Mesodermal cell (in vitro differentiated cells): ENCODE measurements around the gene NUAK1.

Experiments used
- H3K27ac ChIP-seq: 2 replicates; pipeline ENCODE4 v1.7.0; 2013; ENCODE audit warnings: mild to moderate bottlenecking, low read depth, low read length, moderate library complexity; ENCODE audit not compliant: severe bottlenecking
- H3K36me3 ChIP-seq: 2 replicates; pipeline ENCODE4 v1.7.1; 2013; ENCODE audit warnings: mild to moderate bottlenecking, low read length, moderate library complexity; ENCODE audit not compliant: control insufficient read depth, insufficient read depth
- H3K4me1 ChIP-seq: one replicate; pipeline ENCODE4 v1.7.1; 2013; ENCODE audit warnings: mild to moderate bottlenecking, low read length; ENCODE audit not compliant: insufficient read depth, control insufficient read depth, poor library complexity, severe bottlenecking
- H3K4me3 ChIP-seq: 2 replicates; pipeline ENCODE4 v1.7.0; 2013; ENCODE audit warnings: low read length, control low read depth, mild to moderate bottlenecking; ENCODE audit not compliant: insufficient read depth, poor library complexity, severe bottlenecking; ENCODE audit errors: extremely low read depth
- H3K9me3 ChIP-seq: 2 replicates; pipeline ENCODE4 v1.7.1; 2013; ENCODE audit warnings: mild to moderate bottlenecking, low read length, moderate library complexity; ENCODE audit not compliant: control insufficient read depth
- WGBS, 2 experiments: methylation state at CpG; one replicate each; pipeline ENCODE4 v1.1.5; 2013; ENCODE audit warnings: missing lambda C conversion rate in 2 of 2; ENCODE audit not compliant: insufficient coverage in 2 of 2; 5-methylcytosine and 5-hydroxymethylcytosine counted together

The NUAK1 gene

DNA sequence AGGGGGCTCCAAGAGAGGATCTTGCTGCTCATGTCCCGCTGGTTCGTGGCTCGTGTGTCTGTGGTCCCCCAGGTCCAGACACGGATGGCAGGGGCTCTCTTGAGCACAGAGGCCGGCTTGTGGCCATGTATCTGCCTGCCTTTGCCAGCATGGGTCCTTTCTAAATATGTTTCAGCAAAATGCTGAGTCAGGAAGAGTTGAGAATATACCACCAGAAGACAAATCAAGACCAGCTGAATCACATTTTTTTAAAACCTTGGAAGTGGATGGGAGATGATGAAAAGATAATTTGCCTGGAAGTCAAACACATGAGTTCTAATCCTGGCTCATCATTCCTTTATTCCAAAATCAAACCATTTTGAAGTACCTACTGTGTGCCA, 58.0 kb downstream of the NUAK1 start:
- 87 to 91% methylated on average over 4 to 5 of the region's 5 CpGs for WGBS, 2 experiments
- no peaks in the 10 kb centered on the region for H3K9me3 ChIP-seq
- H3K27ac ChIP-seq = peak overlapping the region; percentile 99
- peaks cover 70% of the 10 kb centered on the region for H3K4me1 ChIP-seq
- H3K4me3 ChIP-seq = no peak overlapping the region
- H3K36me3 ChIP-seq = peaks cover 65% of the 10 kb centered on the region

DNA sequence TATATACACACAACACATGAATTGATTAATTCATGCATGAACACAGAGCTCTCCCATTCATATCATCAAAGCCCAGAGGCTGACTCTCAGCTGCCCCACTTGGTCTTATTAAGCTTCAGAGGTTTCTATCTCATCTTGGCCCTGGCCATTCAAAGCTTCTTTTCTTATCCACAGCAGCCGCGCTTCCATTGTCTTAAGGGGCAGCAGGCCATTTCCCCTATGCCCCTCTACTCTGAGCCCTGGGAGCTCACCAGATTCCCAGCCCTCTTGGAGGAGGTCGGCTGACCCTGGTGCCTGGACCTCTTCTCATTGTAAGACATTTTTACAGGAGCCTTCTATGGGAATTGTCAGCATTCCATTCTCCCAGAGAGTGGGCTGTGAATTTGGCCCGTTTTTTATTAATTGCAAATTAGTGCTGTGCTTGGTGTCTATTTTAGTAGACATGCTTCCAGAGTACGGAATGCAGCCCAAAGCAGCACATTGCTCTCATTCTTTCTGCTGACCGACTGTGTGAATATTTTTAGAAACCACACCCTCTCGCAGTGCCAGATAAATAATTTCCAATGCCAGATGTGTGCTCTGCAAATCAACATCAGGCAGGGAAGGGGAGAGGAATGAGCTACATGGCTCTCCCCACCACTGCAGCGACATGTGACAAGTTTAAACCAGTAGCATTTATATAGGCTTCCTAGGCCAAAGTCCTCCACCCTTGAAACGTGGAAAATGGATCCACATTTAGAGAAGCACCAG, 58.5 kb downstream of the NUAK1 start:
- 77 to 89% methylated on average over 3 to 6 of the region's 9 CpGs for WGBS, 2 experiments
- Histone ChIP-seq H3K4me1 (peaks cover 70% of the 10 kb centered on the region), H3K36me3 (peaks cover 66% of the 10 kb centered on the region)

DNA sequence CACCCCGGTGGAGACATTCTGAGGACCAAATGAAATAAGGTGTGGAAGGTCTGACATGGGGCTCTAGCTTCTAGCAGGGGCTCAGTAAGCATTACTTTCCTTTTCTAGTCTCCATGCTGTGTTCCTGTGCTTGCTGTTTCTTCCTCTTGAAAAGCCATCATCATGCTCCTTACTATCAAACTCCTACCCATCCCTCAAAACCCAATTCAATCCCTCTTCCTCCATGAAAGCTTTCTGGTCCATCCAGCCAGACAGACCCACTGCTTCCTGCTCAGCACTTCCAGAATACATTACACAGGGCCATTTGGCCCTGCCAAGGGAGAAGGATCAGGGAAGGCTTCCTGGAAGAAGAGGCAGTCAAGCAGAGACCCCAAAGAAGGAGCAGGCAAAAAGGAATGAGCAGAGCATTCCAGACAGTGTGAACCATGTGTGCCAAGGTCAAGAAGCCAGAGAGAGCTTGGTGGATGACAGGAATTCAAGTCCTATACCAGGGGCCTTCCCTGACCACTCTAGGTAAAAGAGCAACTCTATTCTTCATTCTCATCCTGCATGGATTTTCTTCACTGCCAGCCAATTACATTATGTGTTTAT, 59.5 kb downstream of the NUAK1 start:
- peaks cover 71% of the 10 kb centered on the region for H3K4me1 ChIP-seq

More for the DNA sequence above, 58.5 kb downstream of the NUAK1 start:
- Histone ChIP-seq H3K9me3 (no peaks in the 10 kb centered on the region), H3K27ac (peak overlapping the region; percentile 99), H3K4me3 (no peak overlapping the region)

DNA sequence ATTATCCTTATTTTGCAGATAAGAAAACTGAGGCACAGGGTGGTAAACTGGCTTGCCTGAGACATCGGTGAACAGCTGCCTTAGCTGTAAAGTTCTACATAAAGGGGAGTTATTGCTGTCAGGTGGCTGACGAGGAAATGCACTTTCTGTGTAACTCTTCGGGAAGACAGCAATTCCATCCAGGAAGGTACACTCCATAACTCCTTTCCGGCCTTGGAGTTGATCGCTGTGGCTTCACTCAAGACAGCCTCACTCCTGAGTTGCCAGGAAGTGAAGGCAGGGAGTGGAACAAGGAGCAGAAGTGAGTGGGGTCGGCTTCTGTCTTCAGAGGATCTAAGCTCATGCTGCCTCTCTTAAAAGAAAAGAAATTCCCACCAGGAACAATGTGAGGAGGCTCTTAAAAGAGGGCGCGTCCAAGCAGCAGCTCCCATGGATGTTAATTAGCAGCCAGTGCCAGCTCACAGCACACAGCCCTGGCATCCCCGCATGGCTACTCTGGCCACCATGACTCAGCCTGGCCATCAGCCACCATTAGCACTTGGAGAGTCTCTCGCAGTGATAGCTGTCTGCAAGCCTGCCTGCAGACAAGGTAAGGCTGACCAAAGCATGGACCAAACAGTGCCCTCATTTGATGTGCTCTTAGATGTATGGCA, 60.3 kb downstream of the NUAK1 start:
- Histone ChIP-seq H3K27ac (no peak overlapping the region), H3K36me3 (peaks cover 69% of the 10 kb centered on the region)

More for the DNA sequence above, 59.5 kb downstream of the NUAK1 start:
- peaks cover 66% of the 10 kb centered on the region for H3K36me3 ChIP-seq
- H3K4me3 ChIP-seq = no peak overlapping the region
- no peaks in the 10 kb centered on the region for H3K9me3 ChIP-seq
- no peak overlapping the region for H3K27ac ChIP-seq
- WGBS, 2 experiments = no CpG with 5 or more reads among the region's 1 CpG

DNA sequence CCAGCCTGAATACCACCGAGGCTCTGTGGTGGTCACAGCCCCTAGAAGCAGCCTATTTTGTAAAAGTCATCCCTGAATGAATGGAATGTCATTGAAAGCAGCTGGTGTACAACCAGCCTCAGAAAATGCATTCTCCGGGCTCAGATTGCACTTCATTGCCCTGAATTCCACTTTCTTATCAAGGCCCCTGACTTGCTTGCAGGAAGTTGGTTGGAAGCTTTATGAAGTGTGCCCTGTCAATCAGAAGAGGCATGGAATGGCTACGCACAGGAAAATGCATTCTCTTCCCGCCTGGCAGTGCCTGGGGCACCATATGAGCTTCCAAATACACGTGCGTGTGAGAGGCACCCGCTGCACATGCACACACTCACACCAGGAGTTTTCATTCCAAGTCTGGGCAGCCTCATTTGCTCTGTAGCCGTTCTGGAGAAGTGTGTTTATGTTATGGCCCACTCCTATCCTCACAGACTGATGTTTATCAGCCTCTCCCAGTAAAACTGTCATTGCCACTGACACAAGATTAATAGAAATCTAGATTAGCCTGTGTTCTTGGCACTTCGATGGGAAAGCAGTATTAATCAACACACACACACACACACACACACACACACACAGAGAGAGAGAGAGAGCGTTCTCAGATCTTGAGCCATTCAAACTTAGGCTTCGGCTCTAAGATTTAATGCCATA, 63.9 kb downstream of the NUAK1 start:
- no peak overlapping the region for H3K4me3 ChIP-seq
- H3K27ac ChIP-seq = peak overlapping the region; percentile 94
- H3K9me3 ChIP-seq = no peaks in the 10 kb centered on the region
- H3K4me1 ChIP-seq = peaks cover 39% of the 10 kb centered on the region
- H3K36me3 ChIP-seq = peaks cover 81% of the 10 kb centered on the region
- WGBS, 2 experiments = 58 to 75% methylated on average over 2 to 6 of the region's 11 CpGs

More for the DNA sequence above, 60.3 kb downstream of the NUAK1 start:
- Histone ChIP-seq H3K9me3 (no peaks in the 10 kb centered on the region), H3K4me1 (peaks cover 72% of the 10 kb centered on the region), H3K4me3 (no peak overlapping the region)
- WGBS, 2 experiments = 89 to 96% methylated on average over 7 to 9 of the region's 10 CpGs

DNA sequence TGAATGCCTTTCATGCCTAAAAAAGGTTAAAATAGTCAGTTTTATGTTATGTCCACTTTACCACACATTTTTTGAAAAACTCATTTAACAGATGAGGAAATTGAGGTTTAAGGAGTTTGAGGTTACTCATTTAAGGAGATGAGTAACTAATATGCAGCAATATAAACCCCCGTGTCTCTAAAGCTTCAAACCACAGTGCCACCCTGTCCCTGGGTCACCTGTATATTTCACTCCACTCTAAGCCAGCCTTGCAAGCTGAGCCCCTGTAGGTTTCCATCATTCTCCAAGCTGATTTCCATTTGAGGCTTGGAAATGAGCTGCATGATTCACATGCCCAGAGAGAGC, 64.4 kb downstream of the NUAK1 start:
- Histone ChIP-seq H3K36me3 (peaks cover 81% of the 10 kb centered on the region), H3K4me3 (no peak overlapping the region), H3K27ac (peak overlapping the region; percentile 94), H3K9me3 (no peaks in the 10 kb centered on the region), H3K4me1 (peaks cover 36% of the 10 kb centered on the region)
- WGBS, 2 experiments = 80 to 86% methylated on average over 1 of the region's 1 CpG

DNA sequence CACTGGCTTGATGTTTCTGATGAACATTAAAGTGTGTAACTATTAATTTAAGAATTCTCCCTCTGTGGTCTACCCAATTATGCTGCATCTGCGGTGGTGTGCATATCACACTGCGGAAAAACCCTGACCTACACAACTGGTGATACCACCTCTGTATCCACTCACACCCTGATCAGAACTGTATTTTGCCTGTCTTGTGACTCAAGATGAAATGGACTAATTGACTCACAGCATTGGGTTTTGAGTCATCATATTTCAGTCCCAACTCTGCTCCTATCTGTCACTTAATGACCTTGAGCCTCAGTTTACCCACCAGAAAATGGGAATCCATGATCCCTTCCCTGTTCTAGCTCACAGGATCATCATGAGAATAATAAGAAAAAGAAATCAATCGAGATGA, 65.6 kb downstream of the NUAK1 start:
- 90 to 100% methylated on average over 1 to 3 of the region's 3 CpGs for WGBS, 2 experiments
- Histone ChIP-seq H3K9me3 (no peaks in the 10 kb centered on the region), H3K27ac (no peak overlapping the region), H3K4me3 (no peak overlapping the region), H3K36me3 (peaks cover 81% of the 10 kb centered on the region), H3K4me1 (peaks cover 26% of the 10 kb centered on the region)

DNA sequence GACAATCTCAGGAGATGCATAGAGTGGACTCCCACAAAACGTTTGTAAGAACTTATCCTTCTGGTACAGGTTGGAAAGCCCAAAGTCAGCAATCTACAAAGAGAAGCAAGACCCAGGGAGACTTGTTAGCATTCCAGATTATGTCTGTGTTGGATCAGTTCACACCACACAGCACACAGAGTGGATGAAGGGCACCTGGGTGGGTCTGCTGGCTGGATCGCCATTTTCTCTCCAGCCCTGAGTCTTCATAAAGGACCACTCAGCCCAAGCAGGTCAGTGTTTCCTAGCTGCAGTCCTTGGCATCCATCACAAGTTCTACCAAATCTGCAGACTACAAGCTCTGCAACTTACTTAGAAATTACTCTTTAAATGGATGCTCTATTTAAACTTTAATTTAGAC, 66.0 kb downstream of the NUAK1 start:
- Histone ChIP-seq H3K36me3 (peaks cover 81% of the 10 kb centered on the region), H3K4me1 (peaks cover 26% of the 10 kb centered on the region), H3K27ac (no peak overlapping the region), H3K9me3 (no peaks in the 10 kb centered on the region), H3K4me3 (no peak overlapping the region)
- 100% methylated on average over 2 of the region's 2 CpGs for WGBS, 2 experiments

DNA sequence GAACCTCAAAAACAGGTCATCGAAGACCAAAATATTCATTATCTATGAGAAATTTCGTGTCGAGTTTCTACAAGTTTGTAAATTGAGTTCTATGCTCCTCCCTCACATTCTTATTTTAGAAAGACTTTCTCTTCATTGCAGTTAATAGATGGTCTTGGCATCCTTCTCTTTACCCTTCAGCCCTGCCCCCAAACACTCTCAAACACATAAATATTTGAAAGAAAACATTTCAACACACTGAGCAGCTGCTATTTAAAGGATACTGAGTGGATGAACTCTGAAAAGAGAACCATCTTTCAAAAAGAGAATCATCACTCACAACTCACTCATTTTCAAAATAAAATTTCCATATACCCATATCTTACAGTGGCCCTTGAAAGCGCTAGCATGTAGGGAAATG, 67.1 kb downstream of the NUAK1 start:
- WGBS, 2 experiments = 96 to 100% methylated on average over 3 of the region's 4 CpGs
- Histone ChIP-seq H3K36me3 (peaks cover 81% of the 10 kb centered on the region), H3K4me1 (peaks cover 35% of the 10 kb centered on the region), H3K27ac (no peak overlapping the region), H3K9me3 (no peaks in the 10 kb centered on the region), H3K4me3 (no peak overlapping the region)

DNA sequence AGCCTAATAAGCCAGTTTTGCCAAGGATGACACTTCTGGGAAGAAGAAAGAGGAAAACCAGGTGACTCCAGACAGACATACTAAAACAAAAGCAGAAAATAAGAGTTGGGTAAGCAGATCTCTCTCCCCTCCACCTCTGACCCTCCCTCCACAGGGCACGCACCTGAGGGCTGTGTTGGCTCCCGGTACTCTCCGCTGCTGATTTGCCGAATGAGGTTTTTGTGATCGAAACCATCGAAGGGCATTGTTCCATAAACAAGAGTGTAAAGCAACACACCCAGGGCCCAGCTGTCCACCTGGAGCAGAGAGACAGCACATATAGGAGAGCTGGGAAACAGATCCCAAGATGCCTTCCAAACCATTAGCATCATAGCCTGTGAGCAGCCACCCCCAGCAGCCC, 68.1 kb downstream of the NUAK1 start:
- Histone ChIP-seq H3K4me1 (peaks cover 36% of the 10 kb centered on the region), H3K36me3 (peaks cover 80% of the 10 kb centered on the region), H3K9me3 (no peaks in the 10 kb centered on the region), H3K27ac (no peak overlapping the region), H3K4me3 (no peak overlapping the region)
- 97% methylated on average over 6 of the region's 6 CpGs; no CpG with 5 or more reads in 1 of the 2 experiments for WGBS, 2 experiments
